RWPE1 (cell line): ENCODE measurements around the gene HBP1.
"Not testable (repeated sequence)": the region's sequence is repeated elsewhere in the genome, so short reads cannot be mapped to it uniquely, and the experiment has no call there.

Experiments used
- CTCF ChIA-PET: fragments of 350-600 bp; sonication (Branson Sonifier 250); formaldehyde crosslinking; extraction: SDS; loops from one replicate; lab custom pipeline; 2021; lab: Yijun Ruan, JAX
- POLR2A ChIA-PET: fragments of 400-600 bp; formaldehyde crosslinking; extraction: SDS; loops from one replicate; lab custom pipeline; 2020; ENCODE audit warnings: antibody characterized with exemption; ENCODE audit not compliant: low non-redundant PET; lab: Yijun Ruan, JAX
- DNase-seq: peaks from one replicate; pipeline ENCODE4 v3.0.0; 2012; ENCODE audit warnings: low spot score
- H3K27ac ChIP-seq: fragments of 450-650 bp; 2 replicates; pipeline ENCODE4 v1.5.1; 2017
- TF ChIP-seq, protein P1 (sequence below): fragments of 450-650 bp; conservative IDR thresholded peaks from 2 replicates; pipeline ENCODE4 v1.5.1; 2017; ENCODE audit warnings: low read depth, mild to moderate bottlenecking

The HBP1 gene

DNA sequence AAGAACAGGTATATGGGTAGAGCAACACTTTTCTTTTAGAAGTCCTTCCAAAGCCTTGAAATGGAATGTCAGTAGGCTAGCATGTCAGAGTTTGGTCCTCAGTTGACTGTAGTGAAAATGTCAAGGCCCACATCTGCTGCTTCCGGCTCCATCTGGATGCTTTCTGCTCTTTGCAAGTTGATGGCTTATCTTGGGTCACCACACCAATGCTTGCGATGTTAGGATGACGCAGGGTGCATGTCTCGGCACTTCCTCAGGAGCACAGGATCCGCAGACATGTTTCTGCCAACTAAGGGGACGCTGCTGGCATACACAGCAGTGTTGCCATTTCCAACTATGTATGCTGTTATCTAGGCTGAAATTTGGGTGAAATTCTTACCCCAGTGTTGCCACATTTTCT is 14.0 kb upstream of the HBP1 start:
- TF ChIP-seq, protein P1, sequence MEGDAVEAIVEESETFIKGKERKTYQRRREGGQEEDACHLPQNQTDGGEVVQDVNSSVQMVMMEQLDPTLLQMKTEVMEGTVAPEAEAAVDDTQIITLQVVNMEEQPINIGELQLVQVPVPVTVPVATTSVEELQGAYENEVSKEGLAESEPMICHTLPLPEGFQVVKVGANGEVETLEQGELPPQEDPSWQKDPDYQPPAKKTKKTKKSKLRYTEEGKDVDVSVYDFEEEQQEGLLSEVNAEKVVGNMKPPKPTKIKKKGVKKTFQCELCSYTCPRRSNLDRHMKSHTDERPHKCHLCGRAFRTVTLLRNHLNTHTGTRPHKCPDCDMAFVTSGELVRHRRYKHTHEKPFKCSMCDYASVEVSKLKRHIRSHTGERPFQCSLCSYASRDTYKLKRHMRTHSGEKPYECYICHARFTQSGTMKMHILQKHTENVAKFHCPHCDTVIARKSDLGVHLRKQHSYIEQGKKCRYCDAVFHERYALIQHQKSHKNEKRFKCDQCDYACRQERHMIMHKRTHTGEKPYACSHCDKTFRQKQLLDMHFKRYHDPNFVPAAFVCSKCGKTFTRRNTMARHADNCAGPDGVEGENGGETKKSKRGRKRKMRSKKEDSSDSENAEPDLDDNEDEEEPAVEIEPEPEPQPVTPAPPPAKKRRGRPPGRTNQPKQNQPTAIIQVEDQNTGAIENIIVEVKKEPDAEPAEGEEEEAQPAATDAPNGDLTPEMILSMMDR = no peak
- DNase-seq = no peak
- CTCF ChIA-PET = no interaction called here
- no peak overlapping the region for H3K27ac ChIP-seq
- POLR2A ChIA-PET = no interaction called here

DNA sequence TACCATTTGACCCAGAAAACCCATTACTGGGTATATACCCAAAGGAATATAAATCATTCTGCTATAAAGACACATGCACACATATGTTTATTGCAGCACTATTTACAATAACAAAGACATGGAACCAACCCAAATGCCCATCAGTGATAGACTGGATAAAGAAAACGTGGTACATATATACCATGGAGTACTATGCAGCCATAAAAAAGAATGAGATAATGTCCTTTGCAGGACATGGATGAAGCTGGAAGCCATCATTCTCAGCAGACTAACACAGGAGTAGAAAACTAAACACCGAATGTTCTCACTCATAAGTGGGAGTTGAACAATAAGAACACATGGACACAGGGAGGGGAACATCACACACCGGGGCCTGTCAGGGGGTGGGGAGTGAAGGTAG is 13.1 kb upstream of the HBP1 start:
- POLR2A ChIA-PET, H3K27ac ChIP-seq, DNase-seq: not testable (repeated sequence)
- CTCF ChIA-PET = interaction anchor here (0.8 kb wide), 1 partner anchor 497 kb away, joined by 3 read pairs; no protein-coding TSS in a partner anchor

DNA sequence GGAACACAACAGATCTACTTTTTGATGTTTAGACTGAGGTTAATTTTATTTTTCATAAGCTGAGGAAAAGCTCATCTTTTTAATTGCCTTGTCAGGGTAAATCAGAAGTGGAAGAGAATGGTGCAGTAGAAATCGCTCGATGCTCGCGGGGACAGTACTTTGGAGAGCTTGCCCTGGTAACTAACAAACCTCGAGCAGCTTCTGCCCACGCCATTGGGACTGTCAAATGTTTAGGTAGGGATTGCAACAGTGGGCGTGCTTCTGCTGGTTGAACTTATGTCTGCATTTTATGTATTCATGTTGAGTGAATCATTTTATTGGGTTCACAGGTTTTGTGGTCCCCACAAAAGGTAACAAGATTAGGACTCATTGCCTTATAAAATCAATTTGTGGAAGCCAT is 11.7 kb upstream of the HBP1 start:
- H3K27ac ChIP-seq = no peak overlapping the region
- CTCF ChIA-PET = interaction anchor here (0.7 kb wide), 1 partner anchor 10 kb away, joined by 3 read pairs; no protein-coding TSS in a partner anchor
- POLR2A ChIA-PET = no interaction called here
- no peak for DNase-seq
- TF ChIP-seq, protein P1 = no peak

DNA sequence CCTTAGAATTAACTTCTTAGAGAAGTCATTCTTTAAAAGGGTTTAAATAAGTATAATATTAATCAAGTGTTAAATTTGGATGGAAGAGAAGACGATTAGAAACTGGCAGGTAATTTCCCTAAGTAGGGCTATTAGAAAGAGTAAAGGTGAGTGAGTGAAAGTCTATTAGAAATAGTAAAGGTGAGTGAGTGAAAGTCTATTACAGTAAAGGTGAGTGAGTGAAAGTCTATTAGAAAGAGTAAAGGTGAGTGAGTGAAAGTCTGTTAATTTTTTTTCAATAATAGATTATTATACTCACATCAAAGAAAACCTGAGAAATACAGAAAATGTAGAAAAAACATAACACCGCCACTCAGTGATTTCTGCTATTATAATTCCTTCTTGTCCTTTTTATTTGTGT is 10.8 kb upstream of the HBP1 start:
- CTCF ChIA-PET = interaction anchor here (0.7 kb wide), 1 partner anchor 36 kb away, joined by 3 read pairs; no protein-coding TSS in a partner anchor
- DNase-seq = no peak
- TF ChIP-seq, protein P1 = no peak
- H3K27ac ChIP-seq = no peak overlapping the region
- POLR2A ChIA-PET = no interaction called here

DNA sequence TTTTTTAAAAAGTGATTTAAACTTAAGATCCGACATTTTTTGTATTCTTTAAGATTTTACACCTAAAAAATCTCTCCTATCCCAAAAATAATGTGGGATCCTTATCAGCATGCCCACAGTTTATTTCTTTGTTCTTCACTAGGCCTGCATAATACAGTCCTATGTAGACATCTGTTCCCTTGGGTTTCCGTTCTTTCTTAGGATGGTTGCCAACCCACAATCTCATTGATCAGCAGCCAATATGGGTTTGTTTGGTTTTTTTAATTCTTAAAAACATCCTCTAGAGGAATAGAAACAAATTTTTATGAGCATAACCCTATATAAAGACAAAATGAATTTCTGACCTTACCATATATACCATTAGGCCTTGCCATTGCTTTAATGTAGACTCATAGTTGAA is 8.4 kb upstream of the HBP1 start:
- CTCF ChIA-PET = no interaction called here
- H3K27ac ChIP-seq = no peak overlapping the region
- no peak for DNase-seq
- TF ChIP-seq, protein P1 = no peak
- POLR2A ChIA-PET = no interaction called here

DNA sequence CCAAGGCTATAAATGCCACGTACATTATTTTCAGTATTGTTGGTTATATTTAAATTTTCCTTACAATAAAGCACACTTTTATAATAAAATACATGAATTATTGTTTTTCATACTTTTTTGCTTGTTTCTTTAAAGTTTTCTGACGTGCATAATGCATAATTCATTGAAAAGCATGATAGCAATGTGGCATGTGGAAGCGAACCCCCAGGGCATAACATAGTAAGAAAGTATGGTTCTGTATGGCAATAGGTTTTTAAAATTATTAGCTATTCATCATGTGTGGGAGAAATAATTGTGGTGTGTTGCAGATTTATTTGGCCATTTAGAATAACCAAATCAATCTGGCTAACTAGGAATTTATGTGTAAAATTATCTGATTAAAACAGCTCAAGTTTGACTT is 7.4 kb upstream of the HBP1 start:
- CTCF ChIA-PET = no interaction called here
- TF ChIP-seq, protein P1 = no peak
- no peak for DNase-seq
- POLR2A ChIA-PET = no interaction called here
- H3K27ac ChIP-seq = no peak overlapping the region

DNA sequence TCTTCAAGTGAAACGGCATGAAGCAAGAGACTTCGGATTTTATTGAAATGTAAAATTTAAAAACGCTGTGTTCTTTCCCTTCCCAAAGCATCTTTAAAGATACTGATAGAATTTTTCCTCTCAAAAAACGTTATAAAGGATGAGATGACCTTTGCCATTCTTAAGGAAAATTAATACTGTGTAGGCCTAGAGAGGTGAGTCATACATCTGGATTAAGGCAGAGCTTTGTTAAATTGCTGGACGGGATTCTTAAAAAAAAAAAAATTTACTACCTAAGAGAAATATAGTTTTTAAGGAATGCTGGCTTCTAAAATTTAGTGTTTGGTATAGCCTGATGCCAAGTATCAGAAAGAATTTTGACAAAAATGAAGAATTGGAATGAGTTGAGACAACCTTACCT is 6.3 kb upstream of the HBP1 start:
- CTCF ChIA-PET = interaction anchor here (0.6 to 1.2 kb wide), 2 partner anchors 15 to 401 kb away, joined by 3 to 4 read pairs; no protein-coding TSS in a partner anchor
- no peak for DNase-seq
- H3K27ac ChIP-seq = no peak overlapping the region
- POLR2A ChIA-PET = no interaction called here
- TF ChIP-seq, protein P1 = no peak
